HG03520 (cell line): ENCODE data around the gene RAET1L.
"Not testable (repeated sequence)": the region's sequence is repeated elsewhere in the genome, so short reads cannot be mapped to it uniquely, and the experiment has no call there.

Source experiments
- ATAC-seq: cut with Tn5 transposase; IDR thresholded peaks from one replicate; pipeline ENCODE4 v1.9.1; 2021; ENCODE audit warnings: mild to moderate bottlenecking, moderate library complexity; ENCODE audit not compliant: unreplicated experiment

RAET1L gene

GRCh38 chr6:150025201-150025917 lies at the start of gene RAET1L:
TSS of gene RAET1L (minus strand) at chr6:150025532. CDS start at chr6:150025471, 61 bp downstream.
- no peak for ATAC-seq

- ATAC-seq = no peak
Observed at GRCh38 chr6:150075034-150075421, 49.7 kb upstream of the RAET1L start.

DNA sequence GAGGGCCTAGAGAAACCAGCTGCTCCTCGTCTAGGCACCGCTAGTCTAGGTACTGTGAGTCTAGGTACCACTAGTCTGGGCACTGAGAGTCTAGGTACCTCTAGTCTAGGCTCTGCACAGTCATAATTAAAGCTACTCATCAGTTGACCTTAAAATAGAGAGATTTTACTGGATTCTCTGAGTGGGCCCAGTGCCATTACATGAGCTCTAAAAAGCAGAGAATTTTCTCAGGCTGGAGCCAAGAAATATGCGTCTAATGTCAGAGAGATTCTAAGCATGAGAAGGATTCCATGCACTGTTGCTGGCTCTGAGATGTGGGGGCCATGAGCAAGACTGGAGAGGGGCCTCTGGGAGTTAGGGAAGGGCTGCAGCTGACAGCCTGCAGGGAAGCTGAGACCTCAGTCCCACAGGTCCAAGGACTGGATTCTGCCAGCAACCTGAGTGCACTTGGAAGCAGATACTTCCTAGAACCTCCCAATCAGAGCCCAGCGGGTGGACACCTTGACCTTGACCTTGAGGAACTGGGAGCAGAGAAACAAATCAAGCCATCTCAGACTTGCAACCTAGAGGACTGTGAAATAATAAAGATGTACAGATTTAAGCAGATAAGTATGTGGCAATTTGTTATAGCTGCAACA lies 49.2 kb upstream of the RAET1L start:
- ATAC-seq = not testable (repeated sequence)

GRCh38 chr6:150072201-150072600 lies 46.9 kb upstream of the RAET1L start:
- ATAC-seq = no peak

DNA sequence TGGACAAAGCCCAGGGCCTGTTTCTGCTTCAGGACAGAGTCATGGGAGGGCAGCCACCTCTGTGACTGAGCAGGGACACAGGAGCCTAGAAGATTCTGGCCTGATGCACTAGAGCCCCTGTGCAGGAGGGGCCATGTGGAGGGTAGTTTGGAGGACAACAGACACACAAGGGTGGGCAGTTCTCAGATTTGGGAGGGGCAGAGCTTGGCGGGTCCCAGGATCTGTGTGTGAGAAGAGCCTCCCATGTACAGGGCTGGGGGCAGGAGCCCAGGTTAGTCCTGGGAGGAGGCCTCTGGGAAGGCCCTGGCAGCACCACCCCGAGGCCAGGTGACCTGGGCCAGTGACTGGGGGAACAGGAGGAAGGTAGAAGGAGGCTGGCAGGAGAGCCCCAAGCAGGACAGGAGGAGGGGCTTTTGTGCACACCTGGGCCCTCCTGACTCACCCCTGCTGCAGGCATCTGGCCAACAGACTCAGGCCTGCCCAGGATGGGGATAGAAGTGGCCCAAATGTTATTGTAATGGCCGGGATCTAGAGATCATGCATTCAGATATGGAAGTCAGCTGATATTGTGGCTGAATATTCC lies 45.0 kb upstream of the RAET1L start:
- ATAC-seq = no peak

GRCh38 chr6:150069706-150070105 lies 44.4 kb upstream of the RAET1L start:
- ATAC-seq = no peak

DNA sequence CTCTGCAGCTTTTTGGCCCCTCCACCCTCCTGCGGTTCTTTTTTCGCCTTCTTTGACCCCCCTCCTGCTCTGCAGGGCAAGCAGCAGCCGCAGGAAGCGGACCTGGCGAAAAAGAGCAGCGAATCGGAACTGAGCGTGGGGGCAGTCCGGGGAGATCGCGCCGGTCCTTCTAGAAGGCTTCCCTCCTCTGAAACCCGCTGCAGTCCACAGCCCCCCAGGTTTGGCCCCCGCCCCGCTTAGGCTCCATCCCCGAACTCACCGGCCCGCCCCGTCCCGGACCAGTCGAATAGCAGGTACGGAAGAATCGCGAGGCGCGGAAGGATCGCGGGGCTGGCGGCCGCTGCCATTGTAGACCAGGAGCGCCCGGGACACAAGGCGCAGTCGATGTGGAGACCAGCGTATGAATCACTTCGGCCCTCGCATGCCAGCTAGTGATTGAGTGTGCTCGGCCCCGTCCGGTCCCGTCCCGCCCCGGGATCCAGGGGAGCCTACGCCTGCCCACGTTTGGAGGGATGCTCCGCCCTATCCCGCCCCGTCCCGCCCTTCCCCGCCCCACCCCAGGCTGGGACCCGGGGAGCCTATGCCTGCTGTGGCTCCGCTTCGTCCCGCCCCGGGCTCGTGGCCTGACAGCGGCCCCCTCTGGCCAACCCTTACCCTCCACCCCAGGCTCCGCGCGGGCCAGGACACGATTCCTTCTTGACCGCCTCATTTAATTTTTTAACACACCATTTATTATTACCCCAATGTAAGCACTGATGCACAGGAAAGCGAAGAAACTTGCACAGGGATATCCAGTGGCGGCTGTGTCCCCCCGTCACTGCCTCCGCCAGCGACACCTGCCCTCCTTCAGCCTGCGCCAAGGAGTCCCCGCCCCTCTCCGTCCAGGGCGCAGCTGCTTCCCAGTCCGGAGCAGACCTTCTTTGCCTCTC lies 43.7 kb upstream of the RAET1L start, which contains the start of gene ULBP3:
Gene ULBP3, minus strand, starts transcription at position 402 of the 929 bp plus-strand sequence. Its CDS starts 55 bp downstream, at position 347.
- peak; percentile 71 for ATAC-seq

- no peak for ATAC-seq
Observed at GRCh38 chr6:150068151-150068550, 42.8 kb upstream of the RAET1L start.

DNA sequence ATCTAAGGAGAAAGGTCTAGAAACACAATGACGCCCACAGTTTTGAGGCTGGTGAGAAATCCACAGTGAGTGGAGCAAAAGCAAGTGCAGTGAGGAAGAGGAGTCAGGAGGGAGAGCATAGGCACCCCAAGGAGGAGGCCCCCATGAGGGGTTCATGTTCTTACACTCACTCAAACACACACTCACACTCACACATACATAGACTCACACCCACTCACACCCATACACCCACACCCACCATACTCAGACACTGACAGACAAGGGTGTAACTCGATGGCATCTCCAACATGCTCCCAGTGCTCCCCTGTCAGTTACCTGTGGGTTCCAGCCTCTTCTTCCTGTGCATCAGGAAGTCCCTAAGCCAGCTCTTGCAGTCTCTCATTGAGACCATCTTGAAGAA lies 39.8 kb upstream of the RAET1L start:
- no peak for ATAC-seq

GRCh38 chr6:150063640-150064039 lies 38.3 kb upstream of the RAET1L start:
- no peak for ATAC-seq

GRCh38 chr6:150059973-150060372 lies 34.6 kb upstream of the RAET1L start:
- not testable (repeated sequence) for ATAC-seq

GRCh38 chr6:150058986-150059385 lies 33.7 kb upstream of the RAET1L start:
- no peak for ATAC-seq

DNA sequence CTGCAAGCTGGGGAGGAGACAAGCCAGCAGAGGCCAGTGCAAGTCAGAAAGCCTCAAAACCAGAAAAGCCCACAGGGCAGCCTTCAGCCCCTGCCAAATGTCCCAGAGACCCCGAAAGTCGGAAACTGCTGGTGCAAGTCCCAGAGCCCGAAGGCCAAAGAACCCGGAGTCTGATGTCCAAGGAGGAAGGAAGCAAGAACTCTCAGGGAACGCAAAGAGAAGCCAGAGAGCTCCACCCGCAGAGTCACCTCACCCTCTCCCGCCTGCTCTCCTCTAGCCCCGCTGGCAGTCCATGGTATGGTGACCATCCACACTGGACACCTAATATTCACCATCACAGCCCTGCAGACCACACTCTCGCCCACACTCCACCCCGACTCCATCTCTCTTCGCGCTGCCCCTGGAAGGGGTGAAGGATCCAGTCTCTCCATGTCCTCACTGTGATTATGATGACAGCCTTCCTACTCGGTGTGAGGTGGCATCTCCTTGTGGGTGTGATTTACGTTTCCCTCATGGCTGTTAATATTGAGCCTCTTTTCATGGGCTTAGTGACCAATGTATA lies 33.0 kb upstream of the RAET1L start:
- ATAC-seq = no peak

GRCh38 chr6:150057501-150057951 lies 32.2 kb upstream of the RAET1L start:
- ATAC-seq = no peak

GRCh38 chr6:150056916-150057315 lies 31.6 kb upstream of the RAET1L start:
- ATAC-seq = no peak

DNA sequence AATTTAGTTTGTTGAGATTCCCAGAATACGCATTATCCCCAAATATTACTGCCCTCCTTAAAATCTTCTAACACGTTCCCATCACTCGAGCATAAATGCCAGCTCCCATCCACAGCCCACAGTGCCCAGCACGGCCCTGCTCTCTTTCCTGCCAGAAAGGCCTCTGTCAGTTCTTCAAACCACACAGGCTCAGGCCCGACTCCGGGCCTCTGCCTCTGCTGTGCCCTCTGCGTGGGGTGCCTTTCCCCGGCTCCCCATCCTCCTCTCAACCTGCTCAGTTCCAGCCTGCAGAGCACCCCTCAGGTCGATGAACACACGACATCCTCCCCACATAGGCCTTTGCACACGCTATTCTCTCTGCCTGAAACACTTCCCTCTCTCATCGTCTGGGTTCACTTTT lies 30.8 kb upstream of the RAET1L start:
- no peak for ATAC-seq

GRCh38 chr6:150055131-150055530 lies 29.8 kb upstream of the RAET1L start:
- ATAC-seq = no peak

GRCh38 chr6:150053450-150053849 lies 28.1 kb upstream of the RAET1L start:
- ATAC-seq = no peak

GRCh38 chr6:150050846-150051245 lies 25.5 kb upstream of the RAET1L start:
- ATAC-seq = no peak

GRCh38 chr6:150048099-150048498 lies 22.8 kb upstream of the RAET1L start:
- no peak for ATAC-seq

GRCh38 chr6:150046943-150047342 lies 21.6 kb upstream of the RAET1L start:
- ATAC-seq = no peak
